ENCODE measurements around the gene OR7E24.

Gene OR7E24

GRCh38 chr19:9296336-9296735 is 45.6 kb downstream of the OR7E24 start:
- no peak overlapping the region for H3K4me3 ChIP-seq (replicated peaks in 1 of 2; ENCODE audit: low read depth in 2 of 2, low read length in 2 of 2)
- TF ChIP-seq, protein P1, sequence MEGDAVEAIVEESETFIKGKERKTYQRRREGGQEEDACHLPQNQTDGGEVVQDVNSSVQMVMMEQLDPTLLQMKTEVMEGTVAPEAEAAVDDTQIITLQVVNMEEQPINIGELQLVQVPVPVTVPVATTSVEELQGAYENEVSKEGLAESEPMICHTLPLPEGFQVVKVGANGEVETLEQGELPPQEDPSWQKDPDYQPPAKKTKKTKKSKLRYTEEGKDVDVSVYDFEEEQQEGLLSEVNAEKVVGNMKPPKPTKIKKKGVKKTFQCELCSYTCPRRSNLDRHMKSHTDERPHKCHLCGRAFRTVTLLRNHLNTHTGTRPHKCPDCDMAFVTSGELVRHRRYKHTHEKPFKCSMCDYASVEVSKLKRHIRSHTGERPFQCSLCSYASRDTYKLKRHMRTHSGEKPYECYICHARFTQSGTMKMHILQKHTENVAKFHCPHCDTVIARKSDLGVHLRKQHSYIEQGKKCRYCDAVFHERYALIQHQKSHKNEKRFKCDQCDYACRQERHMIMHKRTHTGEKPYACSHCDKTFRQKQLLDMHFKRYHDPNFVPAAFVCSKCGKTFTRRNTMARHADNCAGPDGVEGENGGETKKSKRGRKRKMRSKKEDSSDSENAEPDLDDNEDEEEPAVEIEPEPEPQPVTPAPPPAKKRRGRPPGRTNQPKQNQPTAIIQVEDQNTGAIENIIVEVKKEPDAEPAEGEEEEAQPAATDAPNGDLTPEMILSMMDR (IDR thresholded peaks at IDR 0.05; ENCODE audit: low read depth, low read length): no peak
- DNase-seq (ENCODE audit: low read depth in 2 of 2): no peak
